Activated naive CD4-positive, alpha-beta T cell (primary cell): Measurements from ENCODE around the gene SEC22A.

Source experiments
- DNase-seq, 4 experiments: peaks; one replicate each; lab custom pipeline; 2025; lab: John Stamatoyannopoulos, UW

The SEC22A gene

DNA sequence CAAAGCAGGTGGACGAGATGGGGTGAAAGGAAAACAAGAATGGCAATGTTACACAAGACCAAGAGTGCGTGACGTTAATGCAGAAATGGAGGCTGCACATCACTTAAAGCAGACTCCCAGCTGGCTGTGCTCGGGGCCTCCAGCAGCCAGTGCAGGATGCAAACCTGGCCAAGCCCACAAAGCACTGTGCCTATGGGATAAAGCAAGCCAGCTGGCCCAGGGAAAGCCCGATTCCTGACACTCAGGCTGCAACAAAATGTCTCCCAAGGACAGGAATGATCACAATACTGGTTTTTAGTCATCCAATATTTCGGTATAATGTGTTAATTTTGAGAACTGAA lies 86.2 kb downstream of the SEC22A start:
- DNase-seq = no peak

- DNase-seq = no peak
These were observed 87.8 kb downstream of the SEC22A start for GRCh38 chr3:123289391-123290106.

DNA sequence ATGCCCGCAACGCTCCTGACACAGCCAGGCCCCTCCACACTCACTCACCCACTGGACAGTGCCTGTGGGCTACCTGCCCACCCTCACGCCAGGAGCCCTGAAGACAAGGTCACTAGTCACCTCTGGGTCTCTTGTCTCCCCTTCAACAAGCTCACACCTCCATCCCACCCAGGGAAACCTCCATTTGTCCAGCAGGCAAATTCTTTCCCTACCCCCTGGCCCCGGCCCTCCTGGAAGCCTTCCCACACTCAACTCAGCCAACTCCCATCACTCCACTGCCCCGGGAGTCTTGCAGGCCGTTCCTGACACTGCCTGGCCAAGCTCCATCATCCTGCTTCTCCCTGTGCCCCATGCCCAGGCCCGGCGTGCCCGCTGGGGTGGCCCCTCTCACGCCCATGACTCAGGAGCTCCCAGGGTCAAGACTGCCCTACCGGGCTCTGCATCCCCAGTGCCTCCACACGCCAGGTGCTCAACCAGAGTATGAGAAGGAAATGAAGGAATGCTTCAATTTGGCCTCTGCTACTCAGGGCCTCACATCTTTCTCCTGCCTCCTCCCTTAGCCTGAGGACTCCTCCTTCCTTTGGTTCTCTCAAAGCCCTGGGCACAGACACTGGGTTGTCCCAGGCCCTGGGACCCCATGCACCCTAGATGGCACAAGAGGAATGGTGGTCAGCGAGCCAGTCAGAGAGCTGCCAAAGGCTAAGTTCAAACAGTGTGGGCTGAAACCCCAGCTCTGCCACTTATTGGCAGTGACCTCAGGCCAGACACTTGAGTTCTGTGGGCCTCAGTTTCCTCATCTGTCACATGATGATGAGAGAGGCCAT lies 88.6 kb downstream of the SEC22A start:
- DNase-seq = no peak

DNA sequence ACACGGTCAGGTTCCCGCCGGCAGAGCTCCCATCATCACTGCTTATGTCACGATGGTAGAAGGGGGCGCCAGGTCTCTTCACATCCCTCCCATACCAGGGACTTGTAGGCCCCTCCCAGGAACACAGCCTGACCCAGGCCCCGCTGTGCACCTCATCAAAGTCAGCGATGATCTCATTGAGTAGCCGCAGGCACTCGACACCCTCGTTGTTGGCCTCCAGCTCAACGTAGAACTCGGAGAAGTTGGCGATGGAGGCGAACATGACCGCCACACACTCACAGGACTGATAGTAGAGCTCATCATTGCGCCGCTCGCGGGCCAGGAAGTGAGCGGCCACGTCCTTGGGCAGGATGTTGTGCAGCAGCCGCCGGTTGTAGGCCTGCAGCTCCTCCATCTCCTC lies 89.2 kb downstream of the SEC22A start:
- DNase-seq = no peak

GRCh38 chr3:123291404-123291803 lies 89.7 kb downstream of the SEC22A start:
- no peak for DNase-seq

- no peak for DNase-seq
These were observed 90.9 kb downstream of the SEC22A start for GRCh38 chr3:123292321-123293310.

GRCh38 chr3:123294296-123294938 lies 92.7 kb downstream of the SEC22A start:
- no peak for DNase-seq

DNA sequence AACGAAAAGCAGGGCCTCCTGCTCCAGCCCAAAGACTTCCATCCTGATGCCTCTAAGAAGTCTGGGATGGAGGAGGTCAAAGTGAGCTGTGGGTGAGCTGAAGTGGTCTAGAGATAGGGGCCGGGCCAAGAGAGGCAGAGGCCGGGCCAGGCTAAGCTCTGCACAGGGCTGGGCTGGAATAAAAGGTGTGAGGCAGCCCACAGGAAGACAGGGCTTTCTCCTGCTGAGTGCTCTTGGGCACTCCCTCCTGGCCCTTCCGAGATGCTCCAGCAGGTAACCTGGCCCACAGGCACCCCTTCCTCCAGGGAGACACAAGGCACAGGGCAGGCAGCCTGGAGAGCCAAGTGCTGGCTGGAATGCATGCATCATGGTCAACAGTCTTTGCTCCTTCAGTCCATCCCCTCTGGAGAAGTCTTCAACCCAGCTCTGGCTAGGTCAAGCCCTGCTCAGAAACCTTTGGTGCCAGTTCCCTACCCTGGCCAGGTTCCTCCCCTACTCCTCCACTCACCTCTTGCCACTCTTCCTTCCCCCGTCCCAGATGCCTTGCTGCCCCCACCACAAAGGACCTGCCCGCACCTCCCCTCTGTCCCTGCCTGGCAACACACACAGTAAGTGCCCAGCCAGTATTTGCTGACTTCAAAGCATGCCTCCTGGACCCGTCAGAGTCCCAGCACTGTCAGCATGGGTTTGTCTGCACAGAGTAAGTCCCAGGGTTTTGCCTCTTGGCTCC lies 93.6 kb downstream of the SEC22A start:
- DNase-seq = no peak

DNA sequence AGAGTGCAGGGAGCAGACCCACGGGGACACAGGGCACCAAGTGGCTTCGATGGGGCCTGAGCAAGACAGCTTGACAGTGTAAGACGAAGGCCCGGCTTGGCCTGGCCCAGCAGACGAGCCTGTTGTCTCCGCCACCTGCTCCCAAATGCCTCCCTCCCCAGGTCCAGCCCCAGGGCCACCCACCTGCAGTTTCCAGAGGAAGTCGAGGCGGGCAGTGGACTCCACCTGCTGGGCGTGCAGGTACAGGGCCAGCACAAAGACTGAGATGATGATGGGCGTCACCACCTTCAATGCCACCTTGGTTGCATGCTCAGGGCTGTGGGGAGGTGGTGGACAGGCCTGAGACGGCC lies 94.1 kb downstream of the SEC22A start:
- no peak for DNase-seq

DNA sequence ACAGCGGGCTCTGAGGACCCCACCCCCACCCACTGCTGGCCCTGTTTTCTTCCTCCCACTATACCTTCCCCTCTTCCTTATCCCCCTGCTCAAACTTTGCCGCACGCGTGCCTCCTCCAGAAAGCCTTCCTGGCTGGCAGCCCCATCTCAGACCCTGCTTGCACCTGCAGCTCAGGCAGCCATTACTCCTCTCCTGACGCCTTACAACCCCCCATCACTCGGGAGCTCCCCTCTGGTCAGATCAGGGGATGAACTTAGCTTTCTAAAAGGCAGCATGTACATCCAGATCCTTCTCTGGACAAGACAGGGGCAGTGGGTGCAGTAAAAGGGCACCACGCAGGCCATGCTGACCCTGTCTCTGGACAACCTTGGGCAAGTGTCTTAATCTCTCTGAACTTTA lies 94.5 kb downstream of the SEC22A start:
- DNase-seq = no peak

DNA sequence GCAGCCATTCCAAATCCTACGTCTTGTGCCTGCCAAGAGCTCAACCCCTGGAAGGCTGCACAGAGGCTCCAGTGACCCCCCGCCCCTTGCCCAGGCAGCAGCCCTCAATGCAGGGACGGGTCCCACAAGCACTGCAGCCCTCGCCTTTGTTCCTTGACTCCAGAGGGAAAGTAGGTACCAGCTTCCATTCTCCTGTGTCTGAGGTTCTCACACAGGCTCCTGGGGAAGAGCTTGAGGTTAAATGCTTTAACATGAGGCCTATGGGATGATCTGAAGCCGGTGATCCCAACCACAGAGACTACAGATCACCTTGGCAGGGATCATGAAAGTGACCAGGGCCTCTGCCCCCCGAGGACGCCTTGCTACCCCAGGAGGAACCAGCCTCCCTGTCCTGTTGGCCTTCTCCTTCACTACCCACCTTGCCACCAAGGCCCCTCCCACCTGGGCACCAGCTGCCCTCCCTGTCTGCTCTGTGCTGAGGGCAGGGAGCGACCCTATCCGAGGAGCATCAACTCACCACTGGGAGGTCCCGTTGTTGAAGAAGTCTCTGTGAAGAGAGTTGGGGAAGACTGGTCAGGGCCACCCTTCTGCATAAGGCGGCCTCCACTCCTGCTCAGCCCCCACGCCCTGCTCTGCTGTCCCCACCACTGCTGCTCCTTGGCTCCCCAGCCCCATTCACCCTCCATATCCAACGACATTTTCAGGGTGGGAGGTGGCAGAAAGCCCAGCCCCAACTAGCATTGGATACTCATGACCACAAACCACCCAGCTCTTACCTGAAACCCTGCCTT lies 95.3 kb downstream of the SEC22A start:
- DNase-seq = no peak

DNA sequence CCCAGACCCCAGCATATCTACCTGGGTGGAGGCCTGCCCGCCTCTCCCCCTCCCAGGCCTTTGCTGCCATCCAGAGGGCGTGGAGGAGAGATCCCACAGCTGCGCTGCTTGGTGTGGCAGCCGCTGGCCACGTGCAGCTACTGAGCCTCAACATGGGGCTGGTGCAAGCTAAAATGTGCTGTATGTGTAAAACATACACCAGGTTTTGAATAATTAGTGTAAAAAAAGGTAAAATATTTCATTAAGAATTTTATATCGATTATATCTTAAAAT lies 95.8 kb downstream of the SEC22A start:
- DNase-seq = no peak

GRCh38 chr3:123298903-123299302 lies 97.2 kb downstream of the SEC22A start:
- no peak for DNase-seq

DNA sequence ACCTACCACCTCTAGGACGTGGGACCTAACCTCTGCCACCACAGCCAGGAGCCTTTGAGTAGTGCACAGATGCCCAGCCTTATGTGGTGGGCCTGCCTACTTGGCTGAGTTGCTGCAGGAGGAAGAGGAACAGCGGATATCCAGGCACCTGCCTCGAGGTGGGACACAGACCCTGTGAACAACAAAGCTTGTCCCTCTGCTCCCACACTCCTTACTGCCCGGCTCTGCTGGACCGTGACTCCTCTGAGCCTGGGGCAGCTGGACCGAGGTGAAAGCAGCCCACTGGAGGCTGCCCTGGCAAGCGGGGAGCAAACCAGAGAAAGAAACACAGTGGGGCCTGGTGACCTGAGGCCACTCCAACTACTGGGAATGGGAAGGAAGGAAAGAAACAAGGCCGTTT lies 97.8 kb downstream of the SEC22A start:
- DNase-seq = no peak

DNA sequence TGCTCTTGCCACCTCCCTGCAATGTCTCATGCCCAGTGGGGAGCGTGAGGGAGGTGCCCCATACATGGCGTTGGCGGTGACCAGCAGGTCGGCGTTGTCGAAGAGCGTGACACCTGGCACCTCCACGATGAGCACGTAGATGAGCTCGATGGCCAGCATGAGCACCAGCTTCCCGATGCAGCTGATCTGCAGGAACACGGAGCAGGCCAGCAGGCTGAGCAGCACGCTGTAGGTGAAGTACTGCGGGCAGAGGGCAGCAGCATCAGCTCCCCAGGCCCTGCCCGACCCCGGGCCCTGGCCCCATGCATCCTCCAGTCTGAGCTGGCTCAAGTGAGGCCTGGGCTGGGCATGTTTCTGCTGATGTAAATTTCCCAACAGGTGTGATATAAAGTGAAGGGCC lies 98.3 kb downstream of the SEC22A start:
- no peak for DNase-seq

DNA sequence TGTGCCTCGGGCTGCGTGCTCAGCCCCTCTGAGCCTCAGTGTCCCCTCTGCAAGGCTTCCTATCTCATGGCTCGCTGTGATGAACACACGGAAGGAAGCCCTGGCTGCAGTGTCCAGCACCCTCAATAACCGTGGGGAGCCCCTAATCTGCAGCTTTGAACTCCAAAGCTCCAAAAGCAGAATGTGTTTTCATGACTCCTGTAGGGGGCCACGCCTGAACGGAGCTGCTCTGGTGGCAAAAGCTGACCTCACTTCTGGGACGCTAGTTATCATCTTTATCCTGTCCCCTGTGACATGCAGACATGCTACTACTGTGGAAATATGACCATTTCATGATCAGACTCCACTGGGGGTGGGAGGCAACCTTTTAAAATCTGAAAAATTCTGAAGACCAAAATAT lies 98.8 kb downstream of the SEC22A start:
- DNase-seq = no peak

- no peak for DNase-seq
These were observed 99.8 kb downstream of the SEC22A start for GRCh38 chr3:123301331-123302184.

DNA sequence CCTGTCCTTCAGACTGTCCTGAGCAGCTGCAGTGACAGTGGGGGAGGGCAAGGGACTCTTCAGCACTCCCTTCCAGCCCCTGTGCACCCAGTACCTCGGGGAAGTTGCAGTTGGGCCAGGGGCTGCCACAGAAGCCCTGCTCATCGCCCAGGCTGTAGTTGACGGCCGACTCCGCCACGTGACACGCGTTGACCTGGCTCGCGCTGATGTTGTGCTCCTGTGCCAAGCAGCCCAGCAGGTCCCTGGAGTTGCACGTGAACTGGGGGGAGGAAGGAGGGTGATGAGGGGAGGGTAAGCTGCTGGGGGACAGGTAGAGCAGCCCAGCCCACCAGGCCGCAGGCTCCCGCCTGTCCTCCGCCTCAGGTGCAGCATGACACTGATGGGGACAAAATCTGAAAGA lies 101.2 kb downstream of the SEC22A start:
- no peak for DNase-seq

GRCh38 chr3:123303976-123304560 lies 102.3 kb downstream of the SEC22A start:
- no peak for DNase-seq
